Subcutaneous abdominal adipose tissue (tissue), 5 donors: Measurements from ENCODE around the gene DNHD1.

Source experiments
- H3K27ac ChIP-seq: one replicate; pipeline ENCODE4 v1.7.0; 2013; ENCODE audit warnings: low read depth, mild to moderate bottlenecking, inconsistent platforms, low read length, moderate library complexity
- H3K27me3 ChIP-seq, 5 donors: one replicate each; pipeline ENCODE4 v1.7.0; 2013; ENCODE audit warnings: low read length in 5 of 5, inconsistent platforms in 1 of 5; ENCODE audit not compliant: control insufficient read depth in 5 of 5, insufficient read depth in 4 of 5
- H3K36me3 ChIP-seq, 5 donors: one replicate each; pipeline ENCODE4 v1.7.0; 2013; ENCODE audit warnings: low read length in 5 of 5; ENCODE audit not compliant: control insufficient read depth in 5 of 5, insufficient read depth in 5 of 5
- H3K4me1 ChIP-seq, 5 donors: one replicate each; pipeline ENCODE4 v1.7.0; 2013; ENCODE audit warnings: low read length in 5 of 5, mild to moderate bottlenecking in 3 of 5, moderate library complexity in 1 of 5; ENCODE audit not compliant: control insufficient read depth in 5 of 5, insufficient read depth in 5 of 5
- H3K4me3 ChIP-seq, 5 donors: one replicate each; pipeline ENCODE4 v1.7.0; 2013; ENCODE audit warnings: low read length in 5 of 5, low read depth in 1 of 5
- H3K9ac ChIP-seq, 5 donors: one replicate each; pipeline ENCODE4 v1.7.0; 2013; ENCODE audit warnings: low read length in 5 of 5, mild to moderate bottlenecking in 4 of 5, moderate library complexity in 3 of 5
- H3K9me3 ChIP-seq, 5 donors: one replicate each; pipeline ENCODE4 v1.7.0; 2013; ENCODE audit warnings: low read length in 5 of 5; ENCODE audit not compliant: control insufficient read depth in 5 of 5
- donor health status: healthy.
- donor health status: healthy.
- donor health status: healthy.
- donor health status: healthy.
- donor health status: healthy.

The DNHD1 gene

GRCh38 chr11:6614446-6614845, 117.4 kb downstream of the DNHD1 start:
- Histone ChIP-seq H3K36me3 (peaks cover 0 to 53% (median 49%) of the 10 kb centered on the region in 5 donors), H3K27ac (no peak overlapping the region), H3K9me3 (no peaks in the 10 kb centered on the region), H3K4me3 (no peak overlapping the region), H3K4me1 (peaks cover 21 to 50% (median 38%) of the 10 kb centered on the region in 5 donors), H3K27me3 (no peaks in the 10 kb centered on the region), H3K9ac (no peak overlapping the region)

GRCh38 chr11:6615046-6615445, 118.0 kb downstream of the DNHD1 start:
- Histone ChIP-seq H3K9ac (no peak overlapping the region), H3K9me3 (no peaks in the 10 kb centered on the region), H3K27me3 (no peaks in the 10 kb centered on the region), H3K27ac (no peak overlapping the region), H3K4me3 (no peak overlapping the region), H3K4me1 (peaks cover 21 to 56% (median 43%) of the 10 kb centered on the region in 5 donors), H3K36me3 (peaks cover 0 to 47% (median 43%) of the 10 kb centered on the region in 5 donors)

GRCh38 chr11:6615882-6616585, 119.0 kb downstream of the DNHD1 start:
- H3K36me3 ChIP-seq: peaks cover 0 to 37% (median 33%) of the 10 kb centered on the region in 5 donors
- no peak overlapping the region for H3K27ac ChIP-seq
- H3K4me1 ChIP-seq: peaks cover 20 to 47% (median 36%) of the 10 kb centered on the region in 5 donors
- no peaks in the 10 kb centered on the region for H3K27me3 ChIP-seq
- H3K9me3 ChIP-seq: no peaks in the 10 kb centered on the region
- no peak overlapping the region for H3K9ac ChIP-seq
- H3K4me3 ChIP-seq: no peak overlapping the region

- H3K27me3 ChIP-seq: no peaks in the 10 kb centered on the region
- H3K27ac ChIP-seq: no peak overlapping the region
- H3K4me3 ChIP-seq: no peak overlapping the region
- H3K9me3 ChIP-seq: no peaks in the 10 kb centered on the region
- H3K9ac ChIP-seq: no peak overlapping the region
- H3K4me1 ChIP-seq: peaks cover 16 to 40% (median 29%) of the 10 kb centered on the region in 5 donors
- peaks cover 0 to 36% (median 32%) of the 10 kb centered on the region in 5 donors for H3K36me3 ChIP-seq
Observed at GRCh38 chr11:6616596-6617250, 119.6 kb downstream of the DNHD1 start.

GRCh38 chr11:6617315-6617781, 120.3 kb downstream of the DNHD1 start:
- Histone ChIP-seq H3K4me1 (peaks cover 16 to 38% (median 29%) of the 10 kb centered on the region in 5 donors), H3K9ac (peak overlapping the region in 1 of 5 donors; percentile 35), H3K27me3 (no peaks in the 10 kb centered on the region), H3K4me3 (peak overlapping the region; percentile 2 to 97 (median 27)), H3K27ac (peak overlapping the region; percentile 92), H3K36me3 (peaks cover 0 to 38% (median 32%) of the 10 kb centered on the region in 5 donors), H3K9me3 (no peaks in the 10 kb centered on the region)

- Histone ChIP-seq H3K36me3 (peaks cover 0 to 47% (median 36%) of the 10 kb centered on the region in 5 donors), H3K4me1 (peaks cover 11 to 29% (median 24%) of the 10 kb centered on the region in 5 donors), H3K27ac (peak overlapping the region; percentile 92), H3K27me3 (no peaks in the 10 kb centered on the region), H3K9me3 (no peaks in the 10 kb centered on the region), H3K9ac (peak overlapping the region; percentile 72 to 98 (median 93)), H3K4me3 (peak overlapping the region; percentile 86 to 97 (median 91))
Observed at GRCh38 chr11:6618117-6619003, 121.3 kb downstream of the DNHD1 start.

- Histone ChIP-seq H3K9ac (peak within 1 kb of the TSS; percentile 72 to 98 (median 93)), H3K36me3 (peaks cover 0 to 49% (median 40%) of the 10 kb centered on the region in 5 donors)
Observed at GRCh38 chr11:6619004-6619745, 122.1 kb downstream of the DNHD1 start, which contains the start of gene TPP1. Gene TPP1, minus strand, starts transcription at chr11:6619422. Its CDS starts 22 bp downstream, at chr11:6619400.

GRCh38 chr11:6620636-6621035, 123.6 kb downstream of the DNHD1 start:
- H3K27me3 ChIP-seq: no peaks in the 10 kb centered on the region
- peaks cover 11 to 29% (median 24%) of the 10 kb centered on the region in 5 donors for H3K4me1 ChIP-seq
- H3K4me3 ChIP-seq: no peak overlapping the region
- H3K9ac ChIP-seq: no peak overlapping the region
- H3K27ac ChIP-seq: peak overlapping the region; percentile 10
- peaks cover 0 to 49% (median 42%) of the 10 kb centered on the region in 5 donors for H3K36me3 ChIP-seq
- H3K9me3 ChIP-seq: no peaks in the 10 kb centered on the region

More at GRCh38 chr11:6619004-6619745, 122.1 kb downstream of the DNHD1 start, which contains the start of gene TPP1:
- Histone ChIP-seq H3K27ac (peak within 1 kb of the TSS; percentile 92), H3K9me3 (no peaks in the 10 kb centered on the region), H3K4me3 (peak within 1 kb of the TSS; percentile 86 to 97 (median 91)), H3K4me1 (peaks cover 11 to 29% (median 24%) of the 10 kb centered on the region in 5 donors), H3K27me3 (no peaks in the 10 kb centered on the region)
